Iris pigment epithelial cell (primary cell): ENCODE measurements around the gene HRH1.
"Not testable (repeated sequence)": the region's sequence is repeated elsewhere in the genome, so short reads cannot be mapped to it uniquely, and the experiment has no call there.

Experiments used
- DNase-seq: peaks from one replicate; pipeline ENCODE4 v3.0.0-alpha.2; 2011; ENCODE audit warnings: low read depth

HRH1 gene

DNA sequence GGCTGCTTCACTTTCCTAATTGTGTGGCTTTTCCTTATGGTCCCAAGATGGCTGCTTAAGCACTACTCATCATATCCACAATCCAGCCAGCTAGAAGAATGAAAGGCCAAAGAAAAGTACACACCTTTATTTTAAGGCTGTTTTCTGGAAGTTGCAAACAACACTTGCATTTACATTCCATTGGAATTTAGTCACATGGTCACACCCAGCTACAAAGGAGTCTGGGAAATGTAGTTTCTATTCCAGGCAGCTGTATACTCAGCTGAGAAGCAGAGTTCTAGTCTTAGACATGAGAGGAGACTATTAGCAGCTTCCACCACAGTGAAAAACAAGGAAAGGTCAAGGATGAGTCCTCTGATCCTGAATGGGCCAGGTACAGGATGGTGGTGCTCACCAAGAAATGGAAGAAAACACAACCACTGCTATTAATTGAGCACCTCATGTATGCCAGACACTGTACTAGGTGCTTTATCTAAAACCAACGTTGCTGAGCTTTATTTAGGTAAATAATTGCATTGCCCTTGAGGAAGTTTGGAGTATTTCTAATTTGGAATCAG lies 89.9 kb downstream of the HRH1 start:
- DNase-seq: peak; percentile 69

DNA sequence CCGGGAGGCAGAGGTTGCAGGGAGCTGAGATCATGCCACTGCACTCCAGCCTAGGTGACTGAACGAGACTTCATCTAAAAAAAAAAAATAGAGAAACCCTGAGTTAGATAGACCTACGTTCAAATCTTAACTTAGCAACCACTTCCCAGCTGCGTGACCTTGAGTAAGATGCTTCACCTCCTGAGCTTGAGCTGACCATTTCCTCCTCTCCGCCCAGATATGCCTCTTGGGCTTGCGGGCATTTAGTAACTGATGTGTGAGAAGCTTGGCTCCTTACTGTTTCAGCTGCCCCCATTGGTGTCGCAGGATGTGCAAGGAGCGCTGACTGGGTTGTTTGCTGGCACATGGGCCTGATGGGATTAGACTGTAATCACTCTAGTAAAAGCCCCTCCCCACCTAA lies 91.0 kb downstream of the HRH1 start:
- peak; percentile 59 for DNase-seq

DNA sequence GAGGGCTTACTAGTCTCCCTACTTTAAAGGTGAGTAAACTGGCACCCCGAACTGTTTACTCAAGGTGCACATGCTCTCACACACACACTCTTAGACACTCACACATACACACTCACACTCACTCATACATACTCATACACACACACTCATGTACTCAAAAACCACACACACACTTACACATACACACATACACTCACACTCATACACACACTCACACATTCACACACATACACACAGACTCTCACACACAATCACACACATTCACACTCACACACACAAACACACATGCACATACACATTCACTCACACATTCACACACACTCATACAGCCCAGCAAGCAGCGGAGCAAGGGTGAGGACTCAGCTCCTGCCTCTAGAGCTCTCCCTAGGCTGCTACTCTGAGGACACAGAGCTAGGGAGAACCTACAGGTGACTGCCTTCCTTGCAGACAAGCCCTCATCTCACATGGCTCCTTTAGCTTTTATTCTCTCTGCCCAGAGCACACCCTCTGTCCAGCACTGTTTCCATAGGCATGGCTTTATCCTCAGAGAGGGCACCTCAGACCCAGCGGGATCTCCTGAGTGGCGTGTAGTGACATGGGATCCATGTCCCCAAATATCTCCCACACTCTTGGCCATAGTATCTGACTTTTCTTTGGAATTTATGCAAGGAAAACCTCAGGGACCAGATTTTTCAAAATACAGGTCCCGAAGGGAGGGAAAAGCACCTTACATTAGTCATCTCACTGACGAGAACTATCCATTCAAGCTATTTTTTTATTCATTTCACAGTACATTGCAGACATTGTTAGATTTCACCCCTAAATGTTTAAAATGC lies 91.8 kb downstream of the HRH1 start:
- DNase-seq: no peak

DNA sequence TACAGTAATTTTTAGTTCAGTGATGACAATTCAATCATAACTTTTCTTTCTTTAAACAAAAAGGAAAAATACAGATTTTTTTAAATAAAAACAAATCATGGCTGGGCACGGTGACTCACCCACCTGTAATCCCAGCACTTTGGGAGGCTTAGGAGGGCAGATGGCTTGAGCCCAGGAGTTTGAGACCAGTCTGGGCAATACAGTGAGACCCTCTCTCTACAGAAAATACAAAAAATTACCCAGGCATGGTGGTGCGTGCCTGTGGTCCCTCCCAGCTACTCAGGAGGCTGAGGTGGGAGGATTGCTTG lies 92.3 kb downstream of the HRH1 start:
- DNase-seq: no peak

DNA sequence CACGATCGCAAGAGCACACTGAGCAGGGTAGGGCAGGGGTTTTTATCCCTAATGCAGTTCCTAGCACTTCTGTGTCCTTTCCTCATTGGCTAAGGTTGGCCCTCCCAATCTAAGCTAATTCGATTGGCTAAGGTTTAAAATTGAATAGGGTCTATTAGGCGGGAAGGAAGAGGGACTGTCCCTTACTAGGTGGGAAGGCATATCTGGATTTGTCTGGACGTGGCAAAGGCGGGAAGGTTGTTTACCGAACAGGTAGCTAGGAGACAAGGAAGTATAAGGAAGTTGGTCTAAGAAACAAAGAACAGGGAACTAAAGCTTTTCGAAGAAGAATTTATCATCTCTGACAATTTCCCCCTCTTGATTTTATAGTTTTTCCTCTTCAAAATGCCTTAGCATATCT lies 93.1 kb downstream of the HRH1 start:
- DNase-seq: no peak

DNA sequence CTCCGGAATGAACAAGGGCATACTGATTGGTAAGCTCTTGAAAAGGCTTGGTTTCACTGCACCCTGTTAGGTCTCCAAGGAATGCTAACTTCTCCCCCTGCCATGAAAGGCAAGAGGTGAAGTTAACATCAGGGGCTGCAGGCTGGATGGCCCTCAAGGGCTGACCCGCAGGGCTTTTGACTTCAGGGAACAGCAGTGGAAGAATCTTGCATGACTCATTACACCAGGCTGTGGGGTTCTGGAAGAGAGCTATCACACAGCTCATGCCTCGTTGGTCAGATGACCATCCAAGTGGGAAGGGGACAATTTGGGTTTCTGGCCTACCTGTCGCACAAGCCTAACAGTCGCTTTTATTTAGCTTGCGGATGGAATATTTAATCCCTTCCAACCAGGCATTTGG lies 94.3 kb downstream of the HRH1 start:
- peak; percentile 51 for DNase-seq

DNA sequence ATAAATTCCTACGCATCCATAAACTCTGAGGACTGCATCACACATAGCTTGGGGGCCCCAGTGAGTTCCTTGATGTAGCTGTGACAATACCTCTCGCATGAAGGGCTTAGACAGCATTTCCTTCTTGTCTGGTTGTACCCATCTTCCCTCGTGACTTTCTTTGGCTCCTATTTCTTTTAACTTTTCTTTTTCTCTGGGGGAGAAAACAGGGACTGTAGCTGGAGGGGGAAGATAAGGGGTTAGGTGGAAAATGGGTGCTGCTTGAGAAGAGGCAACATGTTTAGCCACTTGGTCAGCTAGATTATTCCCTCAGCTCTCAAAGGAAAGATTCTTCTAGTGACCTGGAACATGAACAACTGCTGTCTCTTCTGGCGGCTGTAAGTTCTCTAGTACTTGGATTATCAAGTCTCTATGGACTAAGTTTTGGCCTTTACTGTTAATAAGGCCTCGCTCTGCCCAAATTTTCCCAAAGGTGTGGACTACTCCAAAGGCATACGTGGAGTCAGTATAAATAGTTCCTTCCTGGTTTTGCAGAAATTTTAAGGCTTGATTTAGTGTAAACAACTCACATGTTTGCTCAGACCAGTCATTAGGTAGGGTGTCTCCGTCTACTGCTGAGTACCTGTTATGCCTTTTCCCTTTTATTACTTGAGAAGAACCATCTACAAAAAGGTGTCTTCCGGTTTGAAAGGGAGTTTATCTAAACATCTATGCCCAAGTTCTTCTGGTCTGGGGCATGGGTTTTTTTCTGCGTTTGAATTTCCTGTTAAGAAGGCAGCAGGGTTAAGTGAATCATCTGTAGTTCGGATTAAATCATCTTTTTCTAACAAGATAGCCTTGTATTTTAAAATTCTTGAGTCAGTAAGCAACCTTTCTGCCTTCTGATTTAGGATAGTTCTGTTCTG lies 96.9 kb downstream of the HRH1 start:
- peak; percentile 36 for DNase-seq

DNA sequence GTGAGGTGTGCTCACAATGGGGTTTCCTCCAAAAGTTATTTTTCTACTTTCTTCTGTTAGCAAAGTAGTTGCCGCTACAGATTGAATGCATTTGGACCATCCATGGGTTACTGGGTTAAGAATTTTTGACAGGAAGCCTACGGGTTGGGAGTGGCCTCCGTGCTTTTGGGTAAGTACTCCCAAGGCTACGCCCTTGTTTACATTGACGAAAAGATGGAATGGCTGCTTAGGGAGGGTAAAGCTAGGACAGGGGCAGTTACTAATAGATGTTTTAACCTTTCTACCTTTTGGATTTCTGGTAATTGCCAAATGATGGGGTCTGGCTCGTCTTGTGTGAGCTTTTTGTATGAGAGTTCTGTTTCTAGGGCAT lies 97.5 kb downstream of the HRH1 start:
- DNase-seq: no peak

DNA sequence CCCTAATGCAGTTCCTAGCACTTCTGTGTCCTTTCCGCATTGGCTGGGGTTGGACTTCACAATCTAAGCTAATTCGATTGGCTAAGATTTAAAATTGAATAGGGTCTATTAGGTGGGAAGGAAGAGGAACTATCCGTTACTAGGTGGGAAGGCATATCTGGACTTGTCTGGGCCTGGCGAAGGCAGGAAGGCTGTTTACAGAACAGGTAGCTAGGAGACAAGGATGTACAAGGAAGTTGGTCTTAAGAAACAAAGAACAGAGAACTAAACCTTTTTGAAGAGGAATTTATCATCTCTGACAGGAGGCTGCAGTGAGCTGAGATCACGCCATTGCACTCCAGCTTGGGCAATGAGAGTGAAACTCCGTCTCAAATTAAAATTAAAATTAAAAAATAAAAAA lies 100.6 kb downstream of the HRH1 start:
- no peak for DNase-seq

DNA sequence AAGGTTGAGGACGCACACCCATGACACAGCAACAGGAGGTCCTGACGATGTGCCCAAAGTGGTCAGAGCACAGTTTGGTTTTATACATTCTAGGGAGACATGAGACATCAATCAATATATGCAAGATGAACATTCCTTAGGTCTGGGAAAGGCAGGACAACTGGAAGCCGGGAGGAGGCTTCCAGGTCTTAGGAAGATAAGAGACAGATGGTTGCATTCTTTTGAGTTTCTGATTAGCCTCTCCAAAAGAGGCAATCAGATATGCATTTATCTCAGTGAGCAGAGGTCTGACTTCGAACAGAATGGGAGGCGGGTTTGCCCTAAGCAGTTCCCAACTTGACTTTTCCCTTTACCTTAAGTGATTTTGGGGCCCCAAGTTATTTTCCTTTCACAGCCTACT lies 101.2 kb downstream of the HRH1 start:
- DNase-seq: not testable (repeated sequence)

DNA sequence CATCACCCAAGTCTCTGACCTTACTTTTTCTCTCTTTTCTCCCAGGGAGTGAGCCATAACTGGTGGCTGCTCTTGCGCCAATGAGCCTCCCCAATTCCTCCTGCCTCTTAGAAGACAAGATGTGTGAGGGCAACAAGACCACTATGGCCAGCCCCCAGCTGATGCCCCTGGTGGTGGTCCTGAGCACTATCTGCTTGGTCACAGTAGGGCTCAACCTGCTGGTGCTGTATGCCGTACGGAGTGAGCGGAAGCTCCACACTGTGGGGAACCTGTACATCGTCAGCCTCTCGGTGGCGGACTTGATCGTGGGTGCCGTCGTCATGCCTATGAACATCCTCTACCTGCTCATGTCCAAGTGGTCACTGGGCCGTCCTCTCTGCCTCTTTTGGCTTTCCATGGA lies 104.7 kb downstream of the HRH1 start:
- no peak for DNase-seq

DNA sequence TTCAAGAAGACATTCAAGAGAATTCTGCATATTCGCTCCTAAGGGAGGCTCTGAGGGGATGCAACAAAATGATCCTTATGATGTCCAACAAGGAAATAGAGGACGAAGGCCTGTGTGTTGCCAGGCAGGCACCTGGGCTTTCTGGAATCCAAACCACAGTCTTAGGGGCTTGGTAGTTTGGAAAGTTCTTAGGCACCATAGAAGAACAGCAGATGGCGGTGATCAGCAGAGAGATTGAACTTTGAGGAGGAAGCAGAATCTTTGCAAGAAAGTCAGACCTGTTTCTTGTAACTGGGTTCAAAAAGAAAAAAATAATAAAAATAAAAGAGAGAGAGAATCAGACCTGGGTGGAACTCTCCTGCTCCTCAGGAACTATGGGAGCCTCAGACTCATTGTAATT lies 106.2 kb downstream of the HRH1 start:
- DNase-seq: no peak

DNA sequence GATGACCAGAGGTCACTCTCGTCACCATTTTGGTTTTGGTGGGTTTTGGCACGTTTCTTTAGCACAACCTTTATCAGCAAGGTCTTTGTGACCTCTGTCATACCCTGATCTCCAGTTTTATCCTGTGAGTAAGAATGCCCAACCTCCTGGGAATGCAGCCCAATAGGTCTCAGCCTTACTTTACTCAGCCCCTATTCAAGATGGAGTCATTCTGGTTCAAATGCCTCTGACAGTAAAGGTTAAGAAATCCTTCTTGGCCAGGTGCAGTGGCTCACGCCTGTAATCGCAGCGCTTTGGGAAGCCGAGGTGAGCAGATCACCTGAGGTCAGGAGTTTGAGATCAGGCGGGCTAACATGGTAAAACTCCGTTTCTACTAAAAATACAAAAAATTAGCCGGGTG lies 114.7 kb downstream of the HRH1 start:
- DNase-seq: no peak

DNA sequence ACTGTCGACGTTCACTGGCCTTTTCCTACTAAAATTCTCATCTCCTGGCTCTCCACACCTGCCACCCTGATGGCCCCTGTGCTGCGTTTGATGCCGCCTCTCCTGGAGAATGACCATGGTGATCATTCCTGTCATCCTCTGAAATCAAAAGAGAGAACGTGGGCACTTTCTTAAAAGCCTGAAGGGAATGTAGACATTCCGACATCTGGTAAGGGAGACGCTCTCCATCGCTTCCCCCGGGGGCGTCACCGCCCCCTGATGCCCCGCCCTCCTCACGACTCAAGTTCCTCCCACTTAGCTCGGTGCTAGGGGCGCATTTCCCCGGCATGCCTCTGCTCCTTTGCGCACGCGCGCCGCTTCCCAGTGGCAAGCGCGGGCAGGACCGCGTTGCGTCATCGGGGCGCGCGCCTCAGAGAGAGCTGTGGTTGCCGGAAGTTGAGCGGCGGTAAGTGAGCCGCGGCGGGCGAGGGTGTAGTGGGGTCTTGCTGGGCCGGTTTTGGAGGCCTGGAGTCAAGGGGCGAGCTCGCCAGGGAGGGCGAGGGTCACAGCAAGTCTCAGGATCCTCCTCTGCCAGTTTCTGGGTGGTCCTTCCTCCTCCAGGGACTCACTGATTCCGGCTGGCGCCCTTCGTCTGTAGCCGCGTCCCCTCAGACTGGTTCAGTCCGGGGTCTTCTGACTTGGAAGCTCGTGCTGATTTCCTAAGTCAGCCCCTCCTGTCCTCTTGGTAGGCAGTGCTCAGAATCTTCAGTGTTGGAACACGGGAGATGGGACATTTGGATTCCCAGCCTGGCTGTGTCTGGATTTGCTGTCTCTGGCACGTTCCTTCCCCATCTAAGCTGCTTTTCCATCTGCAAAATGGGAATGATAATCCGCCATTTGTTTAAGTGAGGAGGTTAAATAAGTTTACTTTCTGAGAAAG lies 118.0 kb downstream of the HRH1 start, which contains the start of gene ATG7:
ATG7 (plus strand) TSS at position 412 of the 919 bp plus-strand sequence. CDS start 26,299 bp downstream, outside the sequence.
- peak; percentile 97 for DNase-seq

DNA sequence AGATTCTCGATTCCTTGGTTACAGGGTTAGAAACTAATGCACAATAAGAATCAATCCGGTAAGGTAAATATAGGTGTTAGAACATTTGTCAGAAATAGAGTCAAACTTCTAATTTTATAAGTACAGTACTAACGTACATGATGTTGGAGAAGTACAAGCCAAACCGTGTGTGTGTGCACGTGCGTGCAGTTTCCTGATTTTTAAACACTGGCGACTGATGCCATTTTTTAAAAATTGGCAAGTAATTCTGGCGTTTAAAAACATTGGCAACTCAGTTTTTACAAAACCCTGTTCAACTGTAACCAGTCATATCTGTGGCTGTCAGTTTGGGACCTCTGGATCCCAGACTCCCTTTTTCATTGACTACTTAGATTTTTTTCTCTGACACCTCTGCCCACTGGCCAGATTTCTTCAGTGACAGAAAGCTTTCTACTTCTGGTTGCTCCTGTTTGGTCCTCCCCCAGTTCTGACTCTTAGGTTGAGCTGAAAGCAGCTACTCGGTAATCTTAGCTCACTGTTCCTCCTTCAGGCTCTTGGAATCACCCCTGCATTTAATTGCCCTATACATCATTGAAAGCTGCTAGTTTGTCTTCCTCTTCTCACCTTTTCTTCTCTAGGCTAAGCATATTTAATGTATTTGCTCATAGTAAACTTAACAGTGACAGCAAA lies 118.7 kb downstream of the HRH1 start:
- peak; percentile 36 for DNase-seq

DNA sequence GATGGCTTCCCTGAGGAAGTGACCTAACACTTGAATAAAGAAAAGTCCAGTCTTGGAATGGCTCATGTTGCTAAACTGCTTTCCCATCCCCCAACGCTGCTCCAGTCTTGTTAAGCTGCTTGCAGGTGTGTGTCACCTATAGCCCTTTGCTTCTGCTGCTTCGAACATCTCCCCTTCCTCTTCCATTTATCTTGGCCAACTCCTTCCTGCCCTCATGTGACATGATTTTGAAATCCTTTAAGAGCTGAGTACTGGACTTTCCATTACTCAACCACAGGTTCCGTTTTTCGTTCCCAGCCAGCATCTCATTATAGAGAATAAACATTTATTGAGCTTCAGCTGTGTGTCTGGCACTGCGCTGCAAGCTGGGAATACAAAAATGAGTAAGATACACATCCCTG lies 119.6 kb downstream of the HRH1 start:
- DNase-seq: peak; percentile 75

DNA sequence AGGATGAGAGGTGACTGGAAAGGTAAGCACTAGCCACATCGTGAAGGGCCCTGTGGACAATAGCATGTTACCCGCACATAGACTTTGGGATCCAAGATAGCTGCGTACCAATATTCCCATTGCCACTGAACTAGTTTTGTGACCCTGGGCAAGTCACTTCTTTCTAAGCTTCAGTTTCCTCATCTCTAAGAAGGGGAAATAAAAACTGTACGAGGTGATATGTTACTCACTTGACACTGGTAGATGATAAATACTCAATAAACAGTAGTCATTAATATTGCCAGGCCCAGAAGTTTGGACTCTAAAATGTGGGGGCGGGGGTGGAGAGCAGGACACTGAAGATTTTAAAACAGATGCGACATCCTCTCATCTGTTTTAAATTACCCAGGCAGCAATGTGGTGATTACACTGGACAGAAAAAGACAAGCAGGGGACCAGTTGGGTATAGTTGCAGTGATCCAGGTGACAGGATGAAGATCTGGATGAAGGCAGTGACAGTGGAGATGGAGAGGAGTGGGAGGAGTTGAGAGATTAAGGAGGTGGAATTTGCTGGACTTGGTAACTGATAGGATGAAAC lies 120.4 kb downstream of the HRH1 start:
- no peak for DNase-seq

DNA sequence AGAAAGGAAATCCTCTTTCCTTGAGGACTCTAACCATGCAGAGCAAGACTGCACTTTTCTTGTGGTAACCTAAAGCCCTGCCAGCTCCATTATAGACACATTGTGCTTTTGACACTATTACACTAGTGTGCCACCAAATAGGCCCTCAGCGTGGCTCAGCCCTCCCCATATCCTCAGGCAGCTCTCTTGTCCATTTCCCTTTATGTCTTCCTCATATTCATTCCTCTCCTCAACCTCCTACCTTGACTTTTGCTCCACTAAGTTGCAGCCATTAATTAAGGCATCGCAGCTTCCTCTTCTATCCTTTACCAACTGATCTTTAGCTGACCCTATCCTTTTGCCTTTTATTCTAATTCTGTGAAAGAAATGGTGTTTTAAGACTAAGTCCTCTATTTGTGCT lies 121.6 kb downstream of the HRH1 start:
- no peak for DNase-seq

DNA sequence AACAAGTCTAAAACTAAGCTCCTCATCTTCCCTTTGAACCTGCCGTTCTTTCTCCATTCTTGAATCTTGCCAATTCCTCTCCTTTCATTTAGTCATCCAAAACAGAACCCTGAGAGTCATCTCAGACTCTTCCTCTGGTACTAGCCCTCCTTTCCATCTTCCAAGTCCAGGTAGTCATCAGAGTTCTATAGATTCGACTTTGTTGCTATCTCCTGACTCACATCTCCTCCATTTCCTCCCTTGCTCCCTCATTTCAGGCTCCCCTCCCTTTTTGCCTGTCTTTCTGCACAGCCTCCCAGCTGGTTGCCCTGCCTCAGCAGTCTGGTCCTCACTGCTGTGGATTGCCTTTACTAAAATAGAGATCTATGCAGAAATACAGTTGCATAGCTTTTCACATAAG lies 122.6 kb downstream of the HRH1 start:
- DNase-seq: no peak

DNA sequence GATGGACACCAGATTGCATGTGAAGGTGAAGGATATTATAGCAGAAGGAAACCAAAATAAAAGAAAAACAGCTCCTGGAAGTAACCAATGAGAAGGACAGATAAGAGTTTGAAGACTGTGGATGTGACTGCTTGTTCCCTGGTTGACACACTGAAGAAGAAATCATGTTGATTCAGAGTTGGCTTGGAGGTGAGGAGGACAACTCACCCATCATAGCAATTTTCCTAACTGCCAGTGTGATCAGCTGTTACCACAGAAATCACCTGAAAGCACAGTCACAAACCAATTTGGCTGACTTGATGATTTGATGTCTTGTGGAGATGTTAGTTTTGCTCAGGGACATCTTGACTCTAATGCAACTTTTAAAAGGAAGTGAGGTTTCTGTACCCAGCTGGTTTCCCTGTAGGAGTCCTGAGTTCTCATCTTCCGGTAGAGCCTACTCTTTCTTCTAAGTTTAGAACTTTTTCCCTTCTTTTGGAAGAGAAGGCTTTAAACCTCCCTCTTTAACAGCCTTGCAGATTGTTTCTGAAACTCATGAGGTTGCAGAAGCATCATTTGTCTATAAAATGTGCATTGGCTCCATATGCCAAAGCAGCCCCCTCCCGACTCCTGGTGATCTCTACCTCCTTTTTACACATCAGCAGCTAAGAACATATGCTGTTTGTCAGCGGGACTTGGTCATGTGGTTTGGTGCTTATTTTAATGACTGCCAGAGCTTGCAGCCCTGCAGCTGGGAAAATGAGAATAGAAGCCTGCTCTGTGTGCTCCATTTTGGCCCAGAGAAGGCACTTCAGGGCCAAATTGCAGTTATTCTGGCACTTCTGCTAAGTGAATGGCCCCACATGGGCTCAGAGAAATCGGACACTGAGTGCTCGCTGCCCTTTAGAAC lies 128.2 kb downstream of the HRH1 start:
- no peak for DNase-seq
